GM23248 (cell line): ENCODE data around the gene SYNGR1.

Experiments
- EZH2 ChIP-seq: fragments of 200-600 bp; sonication (generic); IDR thresholded peaks from 2 replicates; pipeline ENCODE4 v1.6.1; 2018; ENCODE audit warnings: antibody characterized with exemption, mild to moderate bottlenecking; ENCODE audit not compliant: insufficient read depth, poor library complexity, severe bottlenecking
- EZH2phosphoT487 ChIP-seq: fragments of 200-600 bp; sonication (generic); IDR thresholded peaks from 2 replicates; pipeline ENCODE4 v1.6.1; 2018; ENCODE audit warnings: antibody characterized with exemption, moderate library complexity, mild to moderate bottlenecking, low read depth; ENCODE audit not compliant: insufficient read depth

- TF ChIP-seq EZH2 = no peak
- TF ChIP-seq EZH2phosphoT487 = no peak
These were observed 5.3 kb downstream of the SYNGR1 start for GRCh38 chr22:39355080-39355479.
